Epithelial cell of proximal tubule (primary cell): ENCODE data around the gene FREM2. TPM values are rescaled to one million over a fixed set of nuclear protein-coding genes. Genes with fewer than 3 reads are reported as not detected.
A peak's percentile ranks its signal among the peaks of the same experiment; 100 is the strongest.

Source experiments
- DNase-seq: peaks from one replicate; pipeline ENCODE4 v3.0.0-alpha.2; 2011; ENCODE audit warnings: low read depth
- H3K4me3 ChIP-seq: 2 replicates; pipeline ENCODE4 v1.5.1; 2011; ENCODE audit warnings: low read depth, mild to moderate bottlenecking, low read length
- CTCF ChIP-seq: conservative IDR thresholded peaks from 2 replicates; pipeline ENCODE4 v1.5.1; 2012; ENCODE audit warnings: low read depth, mild to moderate bottlenecking, low read length
- total RNA-seq: library from RNA; depleted of rRNA; stranded (reverse); fragments of >200 nt; gene quantifications from 2 replicates; pipeline ENCODE4 v1.2.3, GENCODE V29; 2015

FREM2 gene
- total RNA-seq, 1 donor from 2014 or later, result 3.7 TPM

- peak; percentile 88 for DNase-seq
- peak overlapping the region; percentile 67 for H3K4me3 ChIP-seq
- TF ChIP-seq CTCF, result no peak
Observed at GRCh38 chr13:38784036-38784880, 97.4 kb downstream of the FREM2 start.

- DNase-seq, result no peak
- TF ChIP-seq CTCF, result no peak
- peak overlapping the region; percentile 67 for H3K4me3 ChIP-seq
Observed at GRCh38 chr13:38785042-38785441, 98.2 kb downstream of the FREM2 start.

GRCh38 chr13:38785490-38785889 lies 98.6 kb downstream of the FREM2 start:
- TF ChIP-seq CTCF, result no peak
- DNase-seq, result no peak
- peak overlapping the region; percentile 67 for H3K4me3 ChIP-seq

- DNase-seq, result no peak
- TF ChIP-seq CTCF, result no peak
- H3K4me3 ChIP-seq, result no peak overlapping the region
Observed at GRCh38 chr13:38787550-38787949, 100.7 kb downstream of the FREM2 start.

GRCh38 chr13:38796890-38797289 lies 110.0 kb downstream of the FREM2 start:
- DNase-seq, result no peak
- TF ChIP-seq CTCF, result no peak
- H3K4me3 ChIP-seq, result no peak overlapping the region

- peak overlapping the region; percentile 38 for H3K4me3 ChIP-seq
- DNase-seq, result no peak
- no peak for TF ChIP-seq CTCF
Observed at GRCh38 chr13:38803531-38803930, 116.7 kb downstream of the FREM2 start.

- DNase-seq, result peak; percentile 30
Observed at GRCh38 chr13:38804061-38804460, 117.2 kb downstream of the FREM2 start.

More at GRCh38 chr13:38804061-38804460, 117.2 kb downstream of the FREM2 start:
- peak overlapping the region; percentile 38 for H3K4me3 ChIP-seq
- no peak for TF ChIP-seq CTCF
